ENCODE measurements around the gene TRAFD1.

The TRAFD1 gene

DNA sequence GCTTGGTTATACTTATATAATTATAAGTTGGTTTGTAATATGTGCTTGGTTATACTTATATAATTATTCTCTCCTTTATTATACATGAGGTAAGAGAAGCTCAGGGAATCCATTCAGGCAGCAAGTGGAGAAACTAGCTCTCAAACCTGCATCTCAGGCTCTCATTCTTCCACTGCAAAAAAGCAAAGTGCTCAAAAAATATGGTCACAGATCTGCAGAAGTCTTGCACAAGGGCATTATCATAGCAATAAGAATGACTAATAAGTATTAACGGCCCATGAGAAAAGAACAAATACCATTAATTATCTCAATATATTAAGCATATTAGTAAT is 476 bp upstream of the TRAFD1 start:
- Histone ChIP-seq H3K27ac (ENCODE audit: low read length) (no peak overlapping the region), H3K4me3 (ENCODE audit: low read length) (peak overlapping the region; percentile 63), H3K4me1 (ENCODE audit: low read length) (peaks cover 36% of the 10 kb centered on the region)

DNA sequence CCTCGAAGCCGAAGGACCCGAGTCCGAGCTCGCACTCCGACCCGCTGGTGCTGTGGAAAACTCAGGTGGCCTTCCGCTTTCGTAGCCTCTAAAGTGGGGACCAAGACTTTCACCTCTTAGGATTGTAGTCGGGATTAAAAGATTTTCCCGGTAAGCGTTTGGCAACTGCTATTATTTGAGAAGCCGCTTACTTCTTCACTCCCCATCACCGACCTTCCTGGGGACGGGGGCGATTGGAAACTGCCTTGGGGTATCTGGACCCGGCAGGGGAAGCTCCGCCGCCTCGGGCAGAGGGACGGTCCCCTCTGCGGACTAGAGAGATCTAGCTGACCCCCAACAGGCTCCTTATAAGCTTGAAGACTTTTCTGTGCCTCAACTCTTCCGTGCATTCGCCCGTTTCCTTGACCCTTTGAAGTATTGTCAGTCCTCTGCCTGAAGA is 659 bp downstream of the TRAFD1 start:
- no peak overlapping the region for H2AFZ ChIP-seq (ENCODE audit: low read depth, low read length)
- H3K79me2 ChIP-seq (ENCODE audit: low read length) = peaks cover 50% of the 10 kb centered on the region

More for the DNA sequence above, 476 bp upstream of the TRAFD1 start:
- Histone ChIP-seq H4K20me1 (ENCODE audit: insufficient read depth, low read length) (peaks cover 14% of the 10 kb centered on the region; the same call in 1 of the 2 replicates), H3K4me2 (ENCODE audit: low read length) (peak overlapping the region; percentile 72), H3K36me3 (replicated peaks; ENCODE audit: low read depth, low read length) (peaks cover 11% of the 10 kb centered on the region), H3K79me2 (ENCODE audit: low read length) (peaks cover 45% of the 10 kb centered on the region), H3K9ac (ENCODE audit: low read length) (0 out of 2 replicates have a peak overlapping the region, but pooled peaks have one; percentile 8), H3K9me3 (ENCODE audit: insufficient read depth, low read length) (no peaks in the 10 kb centered on the region), H3K27me3 (ENCODE audit: low read depth, low read length) (peaks cover 2% of the 10 kb centered on the region; the same call in 1 of the 2 replicates), H2AFZ (ENCODE audit: low read depth, low read length) (no peak overlapping the region)
- TF ChIP-seq EZH2phosphoT487 (IDR thresholded peaks at IDR 0.05; ENCODE audit: low read depth) (no peak), CTCF (IDR thresholded peaks at IDR 0.05; ENCODE audit: low read depth, low read length) (no peak)

GRCh38 chr12:112126911-112127310 is 1.6 kb downstream of the TRAFD1 start:
- Histone ChIP-seq H3K27me3 (ENCODE audit: low read depth, low read length) (peaks cover 2% of the 10 kb centered on the region; the same call in 1 of the 2 replicates), H2AFZ (ENCODE audit: low read depth, low read length) (no peak overlapping the region), H3K27ac (ENCODE audit: low read length) (no peak overlapping the region), H3K79me2 (ENCODE audit: low read length) (peaks cover 59% of the 10 kb centered on the region), H3K4me1 (ENCODE audit: low read length) (peaks cover 53% of the 10 kb centered on the region), H3K9me3 (ENCODE audit: insufficient read depth, low read length) (no peaks in the 10 kb centered on the region), H4K20me1 (ENCODE audit: insufficient read depth, low read length) (peaks cover 14% of the 10 kb centered on the region; the same call in 1 of the 2 replicates), H3K4me2 (ENCODE audit: low read length) (peak overlapping the region; percentile 99), H3K4me3 (ENCODE audit: low read length) (peak overlapping the region; percentile 95), H3K9ac (ENCODE audit: low read length) (no peak overlapping the region), H3K36me3 (replicated peaks; ENCODE audit: low read depth, low read length) (peaks cover 22% of the 10 kb centered on the region)
- TF ChIP-seq CTCF (IDR thresholded peaks at IDR 0.05; ENCODE audit: low read depth, low read length) = no peak
- TF ChIP-seq EZH2phosphoT487 (IDR thresholded peaks at IDR 0.05; ENCODE audit: low read depth) = no peak

More for the DNA sequence above, 659 bp downstream of the TRAFD1 start:
- no peak for TF ChIP-seq CTCF (IDR thresholded peaks at IDR 0.05; ENCODE audit: low read depth, low read length)
- TF ChIP-seq EZH2phosphoT487 (IDR thresholded peaks at IDR 0.05; ENCODE audit: low read depth) = no peak
- Histone ChIP-seq H3K27ac (ENCODE audit: low read length) (peak overlapping the region; percentile 65), H3K4me3 (ENCODE audit: low read length) (peak overlapping the region; percentile 95), H3K4me2 (ENCODE audit: low read length) (peak overlapping the region; percentile 99), H3K4me1 (ENCODE audit: low read length) (peaks cover 44% of the 10 kb centered on the region), H3K27me3 (ENCODE audit: low read depth, low read length) (peaks cover 2% of the 10 kb centered on the region; the same call in 1 of the 2 replicates), H4K20me1 (ENCODE audit: insufficient read depth, low read length) (peaks cover 14% of the 10 kb centered on the region; the same call in 1 of the 2 replicates), H3K36me3 (replicated peaks; ENCODE audit: low read depth, low read length) (peaks cover 14% of the 10 kb centered on the region), H3K9ac (ENCODE audit: low read length) (peak overlapping the region; percentile 89), H3K9me3 (ENCODE audit: insufficient read depth, low read length) (no peaks in the 10 kb centered on the region)

GRCh38 chr12:112130441-112130998 is 5.2 kb downstream of the TRAFD1 start:
- Histone ChIP-seq H2AFZ (ENCODE audit: low read depth, low read length) (no peak overlapping the region), H3K9me3 (ENCODE audit: insufficient read depth, low read length) (no peaks in the 10 kb centered on the region), H3K4me1 (ENCODE audit: low read length) (peaks cover 51% of the 10 kb centered on the region), H3K27ac (ENCODE audit: low read length) (peak overlapping the region; percentile 96), H3K36me3 (replicated peaks; ENCODE audit: low read depth, low read length) (peaks cover 47% of the 10 kb centered on the region), H4K20me1 (ENCODE audit: insufficient read depth, low read length) (peaks cover 27% of the 10 kb centered on the region; the same call in 1 of the 2 replicates), H3K4me3 (ENCODE audit: low read length) (peak overlapping the region; percentile 64), H3K79me2 (ENCODE audit: low read length) (peaks cover 84% of the 10 kb centered on the region), H3K9ac (ENCODE audit: low read length) (peak overlapping the region; percentile 61), H3K27me3 (ENCODE audit: low read depth, low read length) (no peaks in the 10 kb centered on the region), H3K4me2 (ENCODE audit: low read length) (peak overlapping the region; percentile 87)
- TF ChIP-seq EZH2phosphoT487 (IDR thresholded peaks at IDR 0.05; ENCODE audit: low read depth) (no peak), CTCF (IDR thresholded peaks at IDR 0.05; ENCODE audit: low read depth, low read length) (no peak)
